ENCODE results near the gene PDZD2. TPM values are rescaled to one million over a fixed set of nuclear protein-coding genes. Genes with fewer than 3 reads are reported as not detected.

Gene PDZD2
- total RNA-seq, 4 donors from 2014 or later = 107 to 195 (median 123) TPM

GRCh38 chr5:31781772-31782171 lies 142.8 kb downstream of the PDZD2 start:
- TF ChIP-seq POLR2AphosphoS5 (IDR thresholded peaks at IDR 0.05) (no peak), POLR2A (IDR thresholded peaks at IDR 0.05) (no peak)
- H3K27ac ChIP-seq = no peak overlapping the region
- WGBS = 54% methylated on average over 5 of the region's 5 CpGs
- no peak for DNase-seq (ENCODE audit: low spot score in 2 of 2)
- H3K27me3 ChIP-seq = no peaks in the 10 kb centered on the region
- H3K36me3 ChIP-seq = no peaks in the 10 kb centered on the region
- peaks cover 11% of the 10 kb centered on the region for H3K4me1 ChIP-seq
- no peaks in the 10 kb centered on the region for H3K9me3 ChIP-seq
- H3K4me3 ChIP-seq = no peak overlapping the region

- Histone ChIP-seq H3K36me3 (no peaks in the 10 kb centered on the region), H3K9me3 (no peaks in the 10 kb centered on the region), H3K4me3 (no peak overlapping the region), H3K4me1 (peaks cover 11% of the 10 kb centered on the region), H3K27ac (no peak overlapping the region), H3K27me3 (no peaks in the 10 kb centered on the region)
- no peak for DNase-seq (ENCODE audit: low spot score in 2 of 2)
- TF ChIP-seq CTCF (IDR thresholded peaks at IDR 0.05) = no peak
- TF ChIP-seq EP300 (IDR thresholded peaks at IDR 0.05) = no peak
- TF ChIP-seq POLR2A (IDR thresholded peaks at IDR 0.05) = no peak
- TF ChIP-seq POLR2AphosphoS5 (IDR thresholded peaks at IDR 0.05) = no peak
- WGBS = 55% methylated on average over 10 of the region's 10 CpGs
These were observed 144.2 kb downstream of the PDZD2 start for GRCh38 chr5:31783086-31783645.

- Histone ChIP-seq H3K27ac (no peak overlapping the region), H3K9me3 (no peaks in the 10 kb centered on the region), H3K27me3 (no peaks in the 10 kb centered on the region), H3K4me3 (no peak overlapping the region), H3K4me1 (peaks cover 11% of the 10 kb centered on the region), H3K36me3 (no peaks in the 10 kb centered on the region)
- DNase-seq (ENCODE audit: low spot score in 2 of 2) = no peak
- WGBS = 51% methylated on average over 8 of the region's 8 CpGs
- TF ChIP-seq POLR2A (IDR thresholded peaks at IDR 0.05) (no peak), POLR2AphosphoS5 (IDR thresholded peaks at IDR 0.05) (no peak), EP300 (IDR thresholded peaks at IDR 0.05) (no peak), CTCF (IDR thresholded peaks at IDR 0.05) (no peak)
These were observed 144.8 kb downstream of the PDZD2 start for GRCh38 chr5:31783731-31784130.

GRCh38 chr5:31786090-31786631 lies 147.2 kb downstream of the PDZD2 start:
- H3K36me3 ChIP-seq = no peaks in the 10 kb centered on the region
- no peak for TF ChIP-seq POLR2A (IDR thresholded peaks at IDR 0.05)
- no peak for TF ChIP-seq POLR2AphosphoS5 (IDR thresholded peaks at IDR 0.05)
- no peak for TF ChIP-seq CTCF (IDR thresholded peaks at IDR 0.05)
- TF ChIP-seq EP300 (IDR thresholded peaks at IDR 0.05) = no peak
- H3K27ac ChIP-seq = no peak overlapping the region
- 73% methylated on average over 3 of the region's 3 CpGs for WGBS
- H3K9me3 ChIP-seq = no peaks in the 10 kb centered on the region
- no peaks in the 10 kb centered on the region for H3K27me3 ChIP-seq
- DNase-seq (ENCODE audit: low spot score in 2 of 2) = no peak
- H3K4me1 ChIP-seq = peaks cover 6% of the 10 kb centered on the region
- no peak overlapping the region for H3K4me3 ChIP-seq

GRCh38 chr5:31794009-31794408 lies 155.1 kb downstream of the PDZD2 start:
- H3K4me3 ChIP-seq = no peak overlapping the region
- H3K4me1 ChIP-seq = no peaks in the 10 kb centered on the region
- H3K36me3 ChIP-seq = no peaks in the 10 kb centered on the region
- DNase-seq (ENCODE audit: low spot score in 2 of 2) = no peak
- TF ChIP-seq CTCF (IDR thresholded peaks at IDR 0.05) (no peak), POLR2A (IDR thresholded peaks at IDR 0.05) (no peak), POLR2AphosphoS5 (IDR thresholded peaks at IDR 0.05) (no peak), EP300 (IDR thresholded peaks at IDR 0.05) (no peak)
- no peaks in the 10 kb centered on the region for H3K27me3 ChIP-seq
- H3K27ac ChIP-seq = no peak overlapping the region
- 88% methylated on average over 2 of the region's 2 CpGs for WGBS
- H3K9me3 ChIP-seq = no peaks in the 10 kb centered on the region

Measured in suprapubic skin (tissue), 4 donors.